ENCODE measurements around the gene MAK.
A peak's percentile ranks its signal among the peaks of the same experiment; 100 is the strongest.

- TF ChIP-seq CTCF (IDR thresholded peaks at IDR 0.05) = peak; percentile 86 to 95 (median 89)
- TF ChIP-seq POLR2A (IDR thresholded peaks at IDR 0.05) = no peak
- peak; percentile 13 for TF ChIP-seq POLR2AphosphoS5 (IDR thresholded peaks at IDR 0.05)
These were observed 37.0 kb downstream of the MAK start for GRCh38 chr6:10801224-10801848.
